ENCODE results near the gene POLD3.

- no peak for TF ChIP-seq CTCF (IDR thresholded peaks at IDR 0.05)
- peak; percentile 89 to 91 for TF ChIP-seq EP300 (IDR thresholded peaks at IDR 0.05)
Measured at GRCh38 chr11:74592441-74593362, at the start of gene POLD3.

All from tibial nerve (tissue), 4 donors.